Fibroblast of peridontal ligament (primary cell): ENCODE results near the gene RGCC.
"Not testable (repeated sequence)": the region's sequence is repeated elsewhere in the genome, so short reads cannot be mapped to it uniquely, and the experiment has no call there.

Experiments used
- DNase-seq: peaks from one replicate; pipeline ENCODE4 v3.0.0-alpha.2; 2010; ENCODE audit errors: extremely low read depth

The RGCC gene, protein sequence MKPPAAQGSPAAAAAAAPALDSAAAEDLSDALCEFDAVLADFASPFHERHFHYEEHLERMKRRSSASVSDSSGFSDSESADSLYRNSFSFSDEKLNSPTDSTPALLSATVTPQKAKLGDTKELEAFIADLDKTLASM

DNA sequence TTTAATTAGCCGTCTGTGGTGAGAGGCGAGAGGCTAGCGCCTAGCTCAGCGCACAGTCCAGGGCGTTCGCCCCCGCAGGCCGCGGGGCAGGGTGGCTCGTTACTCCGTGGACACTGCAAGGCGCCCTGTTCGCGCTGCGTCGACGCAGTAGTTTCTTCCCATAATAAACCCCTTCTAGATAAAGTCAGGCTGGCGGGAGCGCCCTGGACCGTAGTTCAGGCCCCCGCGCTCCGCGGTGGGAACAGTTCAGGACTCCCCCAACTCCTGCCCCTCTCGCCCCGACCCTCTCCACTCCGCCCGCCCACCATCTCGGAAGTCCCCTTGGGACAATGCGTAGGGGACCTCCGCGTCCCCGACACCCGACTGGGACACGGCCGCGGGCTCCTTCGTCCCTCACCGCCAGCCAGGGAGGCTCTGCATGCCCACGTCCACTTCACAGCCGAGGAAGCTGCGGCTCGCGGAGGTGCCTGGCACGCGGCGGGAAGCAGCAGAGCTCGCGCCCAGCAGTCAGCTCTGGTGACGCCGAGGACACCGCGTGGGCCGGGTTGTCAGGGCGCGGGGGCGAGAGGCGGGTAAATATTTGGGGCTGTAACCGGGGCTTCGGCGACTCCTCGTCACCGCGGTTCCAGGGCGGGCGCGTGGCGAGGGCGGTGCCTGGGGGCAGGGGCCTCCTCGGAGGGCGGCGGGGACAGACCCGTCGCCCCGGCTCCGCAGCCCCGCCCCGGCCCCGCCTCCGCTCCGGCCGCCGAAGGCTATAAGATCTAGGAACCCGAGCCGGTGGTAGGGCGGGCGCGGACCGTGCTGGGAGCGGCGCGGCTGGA lies at the start of gene RGCC:
RGCC (plus strand) TSS at position 783 of the 821 bp plus-strand sequence. CDS start 158 bp downstream, outside the sequence.
- DNase-seq: peak; percentile 15

DNA sequence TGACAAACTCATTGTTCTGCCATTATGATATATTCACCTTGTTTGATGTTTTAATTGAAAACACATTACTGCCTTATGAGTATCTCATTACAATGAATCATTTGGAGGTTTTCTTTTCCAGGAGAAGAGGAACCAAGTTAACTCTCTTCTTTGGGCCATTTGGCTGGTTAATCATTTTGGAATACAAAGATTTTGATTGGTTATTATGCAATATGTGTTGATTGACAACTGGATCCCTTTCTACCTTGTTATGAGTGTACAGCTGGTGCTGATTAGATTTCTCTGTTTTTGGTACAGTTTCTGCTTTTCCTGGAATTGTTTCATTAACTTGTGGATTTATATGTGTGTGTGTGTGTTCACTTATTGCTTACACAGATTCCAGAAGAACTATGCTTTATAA lies 49.2 kb upstream of the RGCC start:
- DNase-seq: peak; percentile 35

DNA sequence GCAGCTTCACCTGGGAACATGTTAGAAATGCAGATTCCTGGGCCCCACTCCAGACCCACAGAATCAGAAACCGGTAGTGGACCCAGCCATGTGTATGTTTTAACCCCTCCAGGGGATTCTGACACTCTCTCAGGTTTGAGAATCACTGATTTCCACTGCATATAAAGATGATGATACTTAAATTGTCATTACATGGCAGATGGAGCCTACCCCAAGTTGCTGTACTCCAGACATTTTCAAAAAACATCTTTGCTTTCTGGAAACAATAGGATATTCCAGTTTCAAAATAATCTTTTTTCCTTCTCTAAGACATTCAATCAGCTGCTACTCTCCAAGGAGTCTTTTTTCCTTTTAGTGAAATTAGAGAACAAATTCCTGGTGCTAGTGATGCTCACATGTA lies 48.6 kb upstream of the RGCC start:
- no peak for DNase-seq

DNA sequence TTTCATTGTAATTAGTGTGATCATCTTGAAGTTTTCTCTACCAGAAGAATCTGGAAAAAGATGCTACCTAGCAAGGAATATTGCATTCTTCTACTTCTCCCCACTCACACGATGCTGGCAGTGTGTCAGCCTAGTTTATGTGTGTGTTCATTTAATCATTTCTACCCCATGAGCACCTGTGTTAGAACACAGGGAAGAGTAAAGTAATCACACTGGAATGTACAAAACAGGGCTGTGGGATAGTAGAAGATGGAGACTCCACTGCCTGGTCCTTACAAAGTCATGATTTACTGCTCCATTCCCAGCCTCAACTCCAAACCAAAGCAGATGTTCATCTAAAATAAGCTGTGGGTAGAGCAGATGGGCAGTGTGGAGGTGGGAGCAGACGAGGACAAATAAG lies 47.7 kb upstream of the RGCC start:
- no peak for DNase-seq

DNA sequence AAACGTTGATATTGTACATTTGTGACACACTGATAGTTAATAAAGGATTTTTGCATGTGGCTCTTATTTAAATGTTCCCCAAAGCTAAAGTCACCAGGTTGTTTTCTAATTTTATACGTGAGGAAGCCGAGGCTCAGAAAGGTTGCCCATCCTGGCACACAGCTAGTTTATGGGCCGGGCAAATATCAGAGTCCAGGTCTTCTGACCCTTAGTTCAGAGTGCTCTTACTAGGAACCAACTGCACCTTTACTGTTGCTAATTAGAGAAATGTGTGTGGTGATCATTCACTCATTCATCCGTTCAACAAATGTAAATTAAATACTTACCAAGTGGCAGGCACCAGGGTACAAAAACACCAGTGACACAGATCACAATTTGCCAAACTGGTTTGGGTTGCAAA lies 46.3 kb upstream of the RGCC start:
- no peak for DNase-seq

DNA sequence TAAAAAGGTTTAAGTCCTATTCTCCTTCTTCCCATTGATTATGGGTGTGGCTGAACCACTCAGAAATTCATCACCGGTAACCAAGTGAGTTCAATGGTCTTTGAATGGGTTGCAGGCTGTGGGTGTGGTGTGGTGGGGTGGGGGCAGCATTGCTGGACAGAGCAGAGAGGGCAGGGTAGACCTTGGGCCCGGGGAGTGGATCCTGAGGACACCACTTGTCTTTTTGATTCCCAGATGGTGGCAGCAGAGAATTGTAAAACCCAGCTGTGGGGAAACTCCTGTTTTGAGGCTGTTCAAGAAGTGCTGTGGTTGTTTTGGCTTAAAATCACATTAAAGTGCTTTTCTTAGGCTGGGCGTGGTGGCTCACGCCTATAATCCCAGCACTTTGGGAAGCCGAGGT lies 45.8 kb upstream of the RGCC start:
- peak; percentile 83 for DNase-seq

DNA sequence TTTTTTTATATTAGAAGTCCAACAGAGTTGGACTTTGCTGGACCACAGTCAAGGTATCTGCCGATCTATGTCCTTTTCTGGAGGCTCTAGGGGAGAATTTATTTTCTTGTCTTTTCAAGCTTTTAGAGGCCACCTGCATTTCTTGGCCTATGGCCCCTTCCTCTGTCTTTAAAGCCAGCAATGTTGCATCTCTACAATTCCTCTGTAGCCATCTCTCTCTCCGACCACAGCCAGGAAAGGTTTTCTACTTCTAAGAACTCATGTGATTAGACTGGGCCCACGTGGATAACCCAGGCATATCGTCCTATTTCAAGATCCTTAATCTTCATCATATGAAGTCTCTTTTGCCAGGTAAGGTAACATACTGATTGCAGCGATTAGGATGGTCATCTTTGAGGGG lies 43.5 kb upstream of the RGCC start:
- DNase-seq: no peak

DNA sequence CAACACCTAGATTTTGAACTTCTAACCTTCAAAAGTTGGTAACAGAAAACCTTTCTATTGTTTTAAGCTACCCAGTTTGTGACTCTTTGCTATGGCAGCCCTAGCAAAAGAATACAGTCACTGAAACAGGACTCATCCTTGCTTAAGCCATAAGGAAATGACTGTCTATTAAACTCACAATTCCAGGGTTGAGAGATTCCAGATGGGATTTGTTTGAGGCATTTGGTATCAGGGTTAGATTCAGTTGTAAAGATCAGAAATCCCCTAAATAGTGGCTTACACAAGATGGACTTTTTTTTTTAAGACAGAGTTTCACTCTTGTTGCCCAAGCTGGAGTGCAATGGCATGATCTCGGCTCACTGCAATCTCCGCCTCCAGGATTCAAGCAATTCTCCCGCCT lies 41.1 kb upstream of the RGCC start:
- peak; percentile 64 for DNase-seq

DNA sequence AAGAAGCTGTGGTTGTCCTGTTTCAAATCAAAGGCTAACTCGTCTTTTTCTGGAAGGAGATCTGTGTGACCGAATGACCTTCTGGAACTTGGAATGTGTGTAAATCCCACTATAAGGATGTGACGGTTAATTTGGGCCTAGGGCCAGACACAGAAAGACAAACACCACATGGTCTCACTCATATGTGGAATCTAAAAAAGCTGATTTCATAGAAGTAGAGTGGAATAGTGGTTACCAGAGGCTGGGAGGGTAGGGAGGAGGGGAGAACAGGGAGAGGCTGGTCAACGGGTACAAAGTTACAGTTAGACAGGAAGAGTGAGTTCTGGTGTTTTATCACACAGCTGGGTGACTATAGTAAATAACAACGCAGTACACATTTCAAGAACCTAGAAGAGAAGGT lies 39.3 kb upstream of the RGCC start:
- DNase-seq: peak; percentile 92

DNA sequence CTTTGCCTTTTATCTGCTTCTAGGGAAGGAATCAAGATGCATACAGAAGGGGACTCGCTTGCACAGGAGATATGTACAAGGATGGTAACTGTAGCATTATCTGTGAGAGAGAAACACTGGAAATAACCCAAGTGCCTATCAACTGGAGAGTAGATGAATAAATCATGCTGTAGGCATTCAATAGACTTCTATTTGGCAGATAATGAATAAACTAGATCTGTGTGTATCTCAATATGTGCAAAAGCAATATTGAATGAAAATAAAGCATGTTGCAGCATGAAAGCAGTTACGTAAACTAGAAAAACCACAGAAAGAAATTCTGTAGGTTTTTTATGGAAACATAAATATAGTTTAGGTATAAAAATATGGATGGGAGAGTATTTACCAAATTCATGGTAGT lies 38.6 kb upstream of the RGCC start:
- DNase-seq: no peak

DNA sequence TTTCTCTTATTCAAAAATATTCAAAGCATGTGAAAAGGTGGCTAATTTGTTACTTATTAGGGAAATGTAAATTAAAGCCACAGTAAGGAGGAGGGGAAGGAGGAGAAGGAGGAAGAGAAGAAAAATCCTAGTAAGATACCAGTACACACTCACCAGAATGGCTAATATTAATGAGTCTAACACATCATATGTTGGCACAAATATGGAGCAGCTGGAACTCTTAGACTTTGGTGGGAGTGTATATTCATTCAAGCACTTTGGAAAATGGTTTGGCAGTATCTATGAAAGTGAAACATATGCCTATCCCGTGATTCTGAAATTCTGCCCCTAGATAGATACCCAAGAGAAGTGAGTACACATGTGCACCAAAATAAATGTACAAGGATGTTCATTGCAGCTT lies 38.1 kb upstream of the RGCC start:
- DNase-seq: no peak

DNA sequence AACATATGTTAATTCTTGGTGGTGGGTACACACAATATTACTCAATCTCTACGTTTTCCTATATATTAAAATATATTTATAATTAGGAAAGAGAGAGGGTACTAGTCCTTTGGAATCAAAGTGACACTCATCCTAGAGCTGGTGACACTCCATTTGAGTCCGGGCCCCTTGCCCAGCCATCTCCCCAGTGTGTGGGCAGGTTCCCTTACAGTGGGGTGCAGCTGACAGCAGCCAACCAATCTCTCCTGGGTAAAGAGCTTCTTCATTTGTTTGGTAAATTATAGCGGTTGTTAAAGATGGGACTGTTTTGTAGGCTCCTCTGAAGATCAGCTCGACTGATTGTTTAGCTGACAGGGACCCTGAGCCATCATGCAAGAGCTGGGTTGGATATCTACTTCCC lies 37.2 kb upstream of the RGCC start:
- DNase-seq: no peak

DNA sequence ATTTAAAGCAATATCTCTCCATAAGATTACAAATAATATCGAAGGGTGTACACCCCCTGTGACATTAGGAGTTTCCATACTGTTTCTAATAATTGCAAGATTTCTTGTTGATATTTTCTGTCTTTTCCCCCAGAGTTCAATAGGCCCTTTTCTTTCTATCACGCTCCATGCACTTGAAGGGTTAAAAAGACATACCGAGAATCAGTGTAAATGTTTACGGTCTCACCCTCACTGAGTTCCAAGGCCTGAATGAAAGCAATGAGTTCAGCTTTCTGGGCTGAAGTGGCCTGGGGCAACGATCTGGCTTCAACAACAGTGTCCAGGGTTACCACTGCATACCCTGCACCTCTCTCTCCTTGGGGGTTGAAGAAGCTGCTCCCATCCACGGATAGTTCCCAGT lies 36.0 kb upstream of the RGCC start:
- DNase-seq: not testable (repeated sequence)

DNA sequence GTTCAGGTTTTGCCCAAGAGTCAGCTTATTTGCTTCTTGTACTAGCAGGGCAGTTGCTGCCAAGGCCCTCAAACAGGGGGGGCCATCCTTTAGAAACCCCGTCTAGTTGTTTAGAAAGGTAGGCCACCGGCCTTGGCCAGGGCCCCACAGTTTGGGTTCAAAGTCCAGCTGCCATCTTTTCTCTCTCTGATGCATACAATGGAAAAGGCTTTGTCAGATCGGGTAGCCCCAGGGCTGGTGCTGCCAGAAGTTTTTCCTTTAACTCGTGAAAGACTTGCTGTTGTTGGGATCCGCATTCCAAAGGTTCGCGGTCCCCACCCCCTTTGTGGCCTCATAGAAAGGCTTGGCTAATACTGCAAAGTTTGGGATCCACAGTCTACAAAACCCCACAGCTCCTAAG lies 35.4 kb upstream of the RGCC start:
- not testable (repeated sequence) for DNase-seq

DNA sequence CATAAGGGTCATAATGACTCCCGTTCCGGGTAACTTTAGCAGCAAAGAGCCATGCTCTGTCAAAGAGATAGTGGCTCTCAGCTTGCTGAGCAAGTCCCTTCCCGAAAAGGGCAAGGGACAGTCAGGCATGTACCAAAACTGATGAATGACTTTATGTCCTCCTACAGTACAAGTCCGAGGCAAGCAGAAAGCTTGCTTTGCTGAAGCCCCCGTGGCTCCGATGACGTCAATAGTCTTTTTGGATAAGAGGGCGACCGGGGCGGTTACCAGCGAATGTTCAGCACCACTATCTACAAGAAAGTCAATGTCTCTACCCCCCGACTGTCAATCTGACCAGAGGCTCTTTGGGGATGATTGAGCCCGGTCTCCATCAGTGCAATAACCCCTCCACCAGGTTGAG lies 34.1 kb upstream of the RGCC start:
- not testable (repeated sequence) for DNase-seq

DNA sequence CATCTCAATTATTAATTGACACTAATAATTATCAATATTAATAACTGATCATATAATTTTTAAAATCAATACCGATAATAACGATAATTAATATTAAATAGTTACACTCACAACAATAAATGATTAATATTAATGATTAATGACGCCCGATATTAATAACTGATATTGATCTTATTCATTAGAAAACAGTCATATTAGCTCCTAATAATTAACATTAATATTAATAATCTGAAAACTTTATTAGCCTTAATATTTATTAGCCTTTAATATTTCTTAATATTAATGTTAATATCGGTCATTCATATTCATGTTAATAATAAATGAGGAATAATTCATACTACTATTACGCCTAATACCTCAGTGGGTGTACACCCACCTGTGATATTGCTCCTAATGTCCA lies 32.7 kb upstream of the RGCC start:
- DNase-seq: not testable (repeated sequence)

DNA sequence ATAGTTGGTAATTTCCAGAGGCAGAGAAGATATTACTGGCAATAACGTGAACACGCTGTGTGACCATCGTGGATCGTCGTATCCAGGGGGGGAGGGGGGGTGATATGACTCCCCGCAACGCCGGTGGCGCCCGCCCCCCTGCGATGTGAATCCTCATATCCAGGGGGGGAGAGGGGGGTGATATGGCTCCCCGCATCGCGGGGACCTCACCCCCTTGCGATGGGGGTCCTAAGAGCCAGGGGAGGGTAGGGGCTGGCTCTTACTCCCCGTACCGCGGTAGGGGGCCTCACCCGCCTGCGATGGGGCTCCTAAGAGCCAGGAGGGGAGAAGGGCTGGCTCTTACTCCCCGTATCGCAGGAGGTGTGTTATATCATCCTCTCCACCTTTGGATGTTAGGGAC lies 31.3 kb upstream of the RGCC start:
- no peak for DNase-seq

DNA sequence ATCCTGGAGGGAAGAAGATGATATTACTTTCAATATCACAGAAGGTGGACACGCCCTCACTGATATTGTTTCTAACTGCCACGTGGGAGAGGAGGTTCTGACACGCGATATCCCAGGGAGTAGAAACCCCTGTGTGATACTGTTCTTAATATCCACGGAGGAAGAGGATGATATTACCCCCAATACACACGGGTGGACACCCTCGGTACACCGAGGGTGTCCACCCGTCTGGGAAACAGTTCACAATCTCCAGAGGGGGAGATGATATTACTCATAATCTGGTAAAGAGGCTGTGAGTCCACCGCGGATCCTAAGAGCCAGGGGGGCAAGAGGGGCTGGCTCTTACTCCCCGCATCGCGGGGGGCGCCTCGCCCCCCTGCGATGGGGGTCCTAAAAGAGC lies 29.7 kb upstream of the RGCC start:
- no peak for DNase-seq

DNA sequence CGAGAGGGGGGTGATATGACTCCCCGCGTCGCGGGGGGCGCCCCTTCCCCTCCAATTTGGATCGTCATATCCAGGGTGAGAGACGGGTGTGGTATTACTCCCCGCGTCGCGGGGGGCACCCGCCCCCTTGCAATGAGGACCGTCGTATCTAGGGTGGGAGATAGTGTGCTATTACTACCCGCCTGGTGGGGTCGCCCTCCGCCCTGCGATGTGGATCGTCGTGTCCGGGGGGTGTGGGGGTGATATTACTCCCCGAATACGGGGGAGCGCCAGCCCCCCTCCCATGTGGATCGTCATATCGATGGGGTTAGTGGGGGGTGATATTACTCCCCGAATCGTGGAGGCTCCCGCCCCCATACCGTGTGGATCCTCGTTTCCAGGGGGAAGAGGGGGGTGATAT lies 29.2 kb upstream of the RGCC start:
- no peak for DNase-seq

DNA sequence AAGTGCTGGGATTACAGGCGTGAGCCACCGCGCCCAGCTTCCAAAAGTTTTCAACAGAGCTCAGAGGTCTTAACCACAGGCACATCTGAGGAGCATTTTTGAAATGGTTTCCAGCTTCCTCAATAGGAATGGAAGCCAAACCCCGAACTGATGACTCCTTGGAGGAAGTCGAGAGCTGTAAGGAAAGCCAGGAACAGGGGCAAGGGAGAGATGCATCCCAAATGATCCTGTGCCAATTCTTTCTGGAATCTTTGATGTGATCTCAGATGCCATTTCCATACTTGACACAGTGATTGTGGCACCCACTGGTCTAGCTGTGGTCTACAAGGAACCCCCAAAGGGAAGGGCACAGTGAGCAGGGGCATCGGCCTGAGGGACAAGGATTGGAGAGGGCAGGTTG lies 23.3 kb upstream of the RGCC start:
- DNase-seq: peak; percentile 59

DNA sequence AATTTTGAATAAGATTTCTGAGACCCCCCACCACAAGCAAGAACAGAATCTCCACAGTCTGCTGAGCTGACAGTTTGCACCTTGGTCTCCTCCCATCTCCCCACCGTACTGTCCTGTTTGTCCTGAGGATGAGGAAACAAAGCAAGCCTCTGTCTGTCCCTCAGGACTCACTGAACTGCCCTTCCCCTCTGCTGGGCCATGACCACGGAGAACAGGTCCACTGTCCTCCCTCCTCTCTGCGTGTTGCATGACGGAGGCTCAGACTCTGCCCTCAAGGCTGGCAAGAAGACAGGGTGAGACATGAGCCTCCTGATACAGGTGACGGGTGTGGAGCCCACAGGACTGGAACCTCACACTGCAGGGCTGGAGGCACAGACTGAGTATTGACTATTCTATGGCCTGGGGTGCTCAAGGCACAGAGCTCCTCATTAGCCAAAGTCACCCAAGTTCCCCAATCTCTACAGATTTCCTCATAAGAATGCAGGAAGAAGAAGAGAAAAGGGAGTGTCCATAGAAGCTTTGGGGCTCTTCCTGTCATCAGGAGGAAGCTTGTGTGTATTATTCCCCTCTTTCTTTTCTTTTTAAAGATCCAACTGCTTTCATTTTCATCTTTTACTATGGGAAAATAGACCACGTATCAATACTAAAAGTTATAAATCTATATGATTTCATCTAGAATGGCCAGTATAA lies 22.4 kb upstream of the RGCC start:
- no peak for DNase-seq

DNA sequence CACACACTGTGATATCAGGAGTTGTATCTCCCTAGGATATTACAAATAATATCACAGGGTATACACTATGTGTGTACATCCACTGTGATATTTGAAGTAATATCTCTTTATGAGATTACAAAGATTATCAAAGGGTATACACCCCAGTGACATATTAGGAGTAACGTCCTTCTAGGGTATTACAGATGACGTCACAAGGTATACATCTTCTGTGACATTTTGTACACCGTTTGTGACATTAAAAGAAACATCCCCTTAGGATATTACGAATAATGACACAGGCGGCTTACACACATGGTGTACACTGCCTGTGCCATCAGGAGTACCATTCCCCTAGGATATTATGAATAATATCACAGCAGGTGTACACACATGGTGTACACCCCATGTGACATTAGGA lies 13.4 kb upstream of the RGCC start:
- no peak for DNase-seq

DNA sequence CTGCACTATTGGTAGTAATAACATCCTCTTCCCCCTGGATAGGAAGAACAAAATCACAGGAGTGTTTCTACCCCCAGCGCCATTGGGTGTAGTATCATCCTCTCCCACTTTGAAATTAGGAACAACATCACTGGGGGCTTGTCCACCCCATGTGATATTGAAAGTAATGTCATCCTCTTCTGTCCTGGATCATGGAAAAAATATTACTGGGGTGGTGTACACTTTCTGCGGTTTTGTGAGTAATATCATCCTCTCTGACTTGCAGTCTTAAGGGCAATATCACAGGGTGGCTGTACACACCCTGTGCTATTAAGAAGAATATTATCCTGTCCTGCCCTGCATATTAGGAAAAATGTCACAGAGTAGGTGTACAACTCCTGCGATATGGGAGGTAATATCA lies 4.9 kb upstream of the RGCC start:
- no peak for DNase-seq
